Upper lobe of left lung (tissue), 6 donors: ENCODE results near the gene METTL26. TPM values are rescaled to one million over a fixed set of nuclear protein-coding genes. Genes with fewer than 3 reads are reported as not detected.

ENCODE experiments used
- ATAC-seq, 2 donors: fragments of 200-7000 bp; cut with Tn5 transposase; one replicate each; pipeline ENCODE4 v1.9.1; 2022; ENCODE audit warnings: mild to moderate bottlenecking in 2 of 2, moderate library complexity in 2 of 2; ENCODE audit not compliant: low FRiP score in 2 of 2
- DNase-seq, 2 donors: peaks; one replicate each; pipeline ENCODE4 v3.0.0-alpha.2; 2019 to 2020
- H3K27ac ChIP-seq, 4 donors: fragments of 200-600 bp; sonication (generic); one replicate each; pipeline ENCODE4 v1.5.1; 2016 to 2019
- H3K27me3 ChIP-seq, 4 donors: fragments of 200-600 bp; sonication (generic); one replicate each; pipeline ENCODE4 v1.5.1; 2017 to 2019
- H3K36me3 ChIP-seq, 4 donors: fragments of 200-600 bp; sonication (generic); one replicate each; pipeline ENCODE4 v1.5.1; 2016 to 2019
- H3K4me1 ChIP-seq, 4 donors: fragments of 200-600 bp; sonication (generic); one replicate each; pipeline ENCODE4 v1.5.1; 2018 to 2019
- H3K4me3 ChIP-seq, 4 donors: fragments of 200-600 bp; sonication (generic); one replicate each; pipeline ENCODE4 v1.5.1; 2017 to 2019; ENCODE audit warnings: mild to moderate bottlenecking in 2 of 4, moderate library complexity in 1 of 4
- H3K9me3 ChIP-seq, 4 donors: fragments of 200-600 bp; sonication (generic); one replicate each; pipeline ENCODE4 v1.5.1; 2018 to 2019
- CTCF ChIP-seq, 6 experiments: fragments of 450-650 bp in 4 of 6; fragments of 200-600 bp in 2 of 6; sonication (generic) in 2 of 6; IDR thresholded peaks; one replicate each; pipeline ENCODE4 v1.5.1; 2016 to 2019; ENCODE audit warnings: antibody characterized with exemption in 6 of 6
- EP300 ChIP-seq, 4 donors: sonication (generic); formaldehyde crosslinking; IDR thresholded peaks; one replicate each; pipeline ENCODE4 v1.5.1; 2017; ENCODE audit warnings: antibody characterized with exemption in 4 of 4, control low read depth in 2 of 4
- POLR2A ChIP-seq, 4 donors: fragments of 450-650 bp; IDR thresholded peaks; one replicate each; pipeline ENCODE4 v1.5.1; 2016 to 2017; ENCODE audit warnings: antibody characterized with exemption in 4 of 4, mild to moderate bottlenecking in 2 of 4
- POLR2AphosphoS5 ChIP-seq, 2 donors: sonication (generic); formaldehyde crosslinking; IDR thresholded peaks; one replicate each; pipeline ENCODE4 v1.5.1; 2017; ENCODE audit warnings: antibody characterized with exemption in 2 of 2
- WGBS, 2 donors: methylation state at CpG; one replicate each; pipeline ENCODE4 v1.1.5; 2017 to 2018; 5-methylcytosine and 5-hydroxymethylcytosine counted together
- total RNA-seq, 6 donors: library from RNA; depleted of rRNA in 4 of 6; stranded (reverse); fragments of >200 nt in 4 of 6; gene quantifications; one replicate each; pipeline versions ENCODE4 v1.1.0 to v1.2.1, GENCODE V29; 2016 to 2021
- donor health status: DM: no; HTN: no; CAD: no; lungs with moderate emphysema.
- donor health status: DM: no; HTN: yes; CAD: no; lungs with severe emphysema.

METTL26 gene
- total RNA-seq, 6 donors from 2014 or later = 69.5 to 210 (median 111) TPM

DNA sequence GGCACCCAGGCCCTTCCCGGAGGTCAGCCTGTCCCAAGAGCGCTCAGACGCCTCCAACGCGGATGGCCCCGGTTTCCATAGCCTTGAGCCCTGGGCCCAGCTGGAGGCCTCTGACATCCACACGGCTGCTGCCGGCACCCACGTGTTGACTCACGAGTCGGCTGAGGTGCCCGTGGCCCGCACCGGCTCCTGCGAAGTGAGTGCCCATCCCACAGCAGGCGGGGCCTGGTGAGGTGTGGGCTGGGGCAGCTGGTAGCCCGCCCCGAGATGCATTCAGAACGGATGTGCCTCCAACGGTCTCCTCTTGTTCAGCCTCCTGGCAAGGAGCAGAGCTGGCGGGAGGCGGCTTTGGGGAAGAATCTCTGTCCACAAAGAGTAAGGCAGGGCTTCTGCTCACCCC is 15.7 kb upstream of the METTL26 start:
- ATAC-seq (no peak), DNase-seq (no peak)
- Histone ChIP-seq H3K36me3 (peaks cover 0 to 28% (median 7%) of the 10 kb centered on the region in 4 donors), H3K9me3 (no peaks in the 10 kb centered on the region), H3K4me1 (peaks cover 23 to 44% (median 26%) of the 10 kb centered on the region in 4 donors), H3K27me3 (no peaks in the 10 kb centered on the region), H3K27ac (no peak overlapping the region), H3K4me3 (no peak overlapping the region)
- WGBS, 2 donors = 78 to 96% methylated on average over 7 to 17 of the region's 22 CpGs
- TF ChIP-seq EP300 (IDR thresholded peaks at IDR 0.05) = no peak
- TF ChIP-seq POLR2A (IDR thresholded peaks at IDR 0.05) = no peak
- no peak for TF ChIP-seq POLR2AphosphoS5 (IDR thresholded peaks at IDR 0.05)
- no peak for TF ChIP-seq CTCF (IDR thresholded peaks at IDR 0.05)

GRCh38 chr16:649631-650030 is 13.5 kb upstream of the METTL26 start:
- ATAC-seq = peak in 1 of 2 donors; percentile 2
- 16% methylated on average over 9 of the region's 44 CpGs; no CpG with 5 or more reads in 1 of the 2 donors for WGBS, 2 donors

DNA sequence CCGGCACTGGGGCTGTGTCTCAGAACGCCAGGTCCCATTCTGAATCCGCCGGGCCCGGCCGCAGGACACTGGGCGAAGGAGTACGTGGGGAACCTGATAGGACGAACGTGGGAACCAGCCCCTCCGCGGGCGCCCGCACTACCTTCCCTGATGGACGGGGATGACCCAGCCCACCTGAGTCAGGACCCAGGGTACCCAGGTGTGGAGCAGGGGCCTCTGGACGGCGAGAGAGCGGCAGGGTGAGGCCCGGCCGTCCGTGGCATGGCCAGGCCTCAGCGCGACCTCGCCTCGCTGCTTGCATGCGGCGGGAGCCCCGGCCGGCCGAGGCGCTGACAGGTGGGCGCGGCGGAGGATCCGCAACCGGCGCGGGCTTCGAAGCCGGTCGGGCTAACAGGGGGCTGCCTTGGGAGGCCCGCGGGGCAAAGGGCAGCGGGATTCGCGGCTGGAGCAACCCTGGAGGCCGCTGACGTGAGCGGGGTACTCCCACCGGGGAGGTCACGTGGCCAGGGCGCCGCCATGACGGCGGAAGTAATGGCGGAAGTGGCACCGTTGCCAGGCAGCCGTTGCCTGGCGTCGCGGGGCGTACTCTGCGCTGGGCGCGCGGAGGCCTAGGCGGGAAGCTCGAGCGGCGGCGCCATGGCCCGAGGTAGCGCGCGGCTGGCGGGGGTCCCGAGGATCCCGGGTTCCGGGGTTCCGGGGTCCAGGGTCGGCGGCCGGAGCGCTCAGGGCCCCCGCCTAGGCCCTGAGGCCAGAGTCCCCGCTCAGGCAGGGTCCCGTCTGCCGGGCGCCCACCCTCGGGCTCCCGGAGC is 12.9 kb upstream of the METTL26 start, which contains the start of gene WDR90:
Gene WDR90 (plus strand): TSS at position 585 of the 809 bp plus-strand sequence. CDS start 52 bp downstream, at position 637.
- peak within 1 kb of the TSS; percentile 82 to 95 (median 86) for H3K27ac ChIP-seq
- peak in 3 of 6 experiments; percentile 8 to 35 (median 12) for TF ChIP-seq CTCF (IDR thresholded peaks at IDR 0.05)
- peak; percentile 79 to 80 for TF ChIP-seq POLR2AphosphoS5 (IDR thresholded peaks at IDR 0.05)
- no peak for TF ChIP-seq EP300 (IDR thresholded peaks at IDR 0.05)
- TF ChIP-seq POLR2A (IDR thresholded peaks at IDR 0.05) = peak in 2 of 4 donors; percentile 73 to 77
- H3K4me3 ChIP-seq = peak within 1 kb of the TSS; percentile 38 to 98 (median 86)
- H3K9me3 ChIP-seq = no peaks in the 10 kb centered on the region
- peaks cover 0 to 9% (median 3%) of the 10 kb centered on the region in 4 donors for H3K36me3 ChIP-seq
- WGBS, 2 donors = 0% methylated on average over 26 of the region's 91 CpGs; no CpG with 5 or more reads in 1 of the 2 donors
- peaks cover 26 to 71% (median 41%) of the 10 kb centered on the region in 4 donors for H3K4me1 ChIP-seq
- H3K27me3 ChIP-seq = no peaks in the 10 kb centered on the region
- peak; percentile 95 to 99 for DNase-seq
- peak; percentile 84 to 96 for ATAC-seq

More at GRCh38 chr16:649631-650030, 13.5 kb upstream of the METTL26 start:
- no peak for DNase-seq
- Histone ChIP-seq H3K36me3 (peaks cover 0 to 9% (median 3%) of the 10 kb centered on the region in 4 donors), H3K27ac (peak overlapping the region; percentile 82 to 95 (median 86)), H3K4me1 (peaks cover 26 to 64% (median 40%) of the 10 kb centered on the region in 4 donors), H3K4me3 (peak overlapping the region; percentile 38 to 98 (median 86)), H3K9me3 (no peaks in the 10 kb centered on the region), H3K27me3 (no peaks in the 10 kb centered on the region)
- TF ChIP-seq EP300 (IDR thresholded peaks at IDR 0.05) = no peak

DNA sequence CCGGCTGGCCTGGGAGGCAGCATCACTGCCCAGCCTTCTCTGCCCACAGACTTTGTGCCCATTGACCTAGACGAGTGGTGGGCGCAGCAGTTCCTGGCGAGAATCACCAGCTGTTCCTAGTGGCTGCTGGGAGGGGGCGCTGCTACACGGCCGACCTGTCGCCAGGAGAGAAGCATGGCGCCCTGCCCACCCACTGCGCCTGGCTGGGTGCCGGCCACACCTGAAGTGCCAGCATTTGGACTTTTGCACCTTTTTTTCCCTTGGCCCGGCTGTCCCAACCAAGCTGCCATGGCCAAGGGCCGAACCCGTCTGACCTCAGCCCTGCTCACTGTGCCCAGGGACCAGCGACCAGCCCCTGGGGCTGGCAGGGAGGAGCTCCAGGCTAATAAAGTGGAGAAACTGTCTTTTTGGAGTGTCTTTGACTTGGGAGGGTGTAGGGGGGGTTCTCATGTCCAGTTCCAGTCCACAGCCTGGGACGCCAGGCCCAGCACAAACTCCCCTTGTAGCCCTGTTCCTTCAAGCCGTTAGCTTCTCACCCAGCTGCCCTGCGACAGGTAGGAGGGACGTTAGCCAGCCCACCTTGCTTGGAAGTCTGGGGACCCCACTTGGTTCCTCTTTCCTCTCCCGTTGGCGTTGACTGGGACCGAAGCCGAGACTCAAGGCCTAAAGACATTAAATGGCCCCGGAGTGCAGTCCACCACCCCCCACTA is 12.1 kb upstream of the METTL26 start:
- Histone ChIP-seq H3K9me3 (no peaks in the 10 kb centered on the region), H3K36me3 (peaks cover 0 to 7% (median under 1%) of the 10 kb centered on the region in 4 donors), H3K4me3 (peak overlapping the region; percentile 38 to 98 (median 86)), H3K4me1 (peaks cover 27 to 79% (median 47%) of the 10 kb centered on the region in 4 donors), H3K27ac (peak overlapping the region; percentile 82 to 95 (median 86)), H3K27me3 (no peaks in the 10 kb centered on the region)
- 38% methylated on average over 13 to 22 of the region's 24 CpGs for WGBS, 2 donors
- no peak for TF ChIP-seq EP300 (IDR thresholded peaks at IDR 0.05)
- peak; percentile 33 to 59 (median 41) for TF ChIP-seq CTCF (IDR thresholded peaks at IDR 0.05)
- DNase-seq (peak; percentile 60 to 90), ATAC-seq (no peak)
